ENCODE data around the gene ADGRL3. TPM values are rescaled to one million over a fixed set of nuclear protein-coding genes. Genes with fewer than 3 reads are reported as not detected.

ADGRL3 gene
- total and polyA plus RNA-seq, 4 donors, result 0.39 to 59.9 (median 2.9) TPM

DNA sequence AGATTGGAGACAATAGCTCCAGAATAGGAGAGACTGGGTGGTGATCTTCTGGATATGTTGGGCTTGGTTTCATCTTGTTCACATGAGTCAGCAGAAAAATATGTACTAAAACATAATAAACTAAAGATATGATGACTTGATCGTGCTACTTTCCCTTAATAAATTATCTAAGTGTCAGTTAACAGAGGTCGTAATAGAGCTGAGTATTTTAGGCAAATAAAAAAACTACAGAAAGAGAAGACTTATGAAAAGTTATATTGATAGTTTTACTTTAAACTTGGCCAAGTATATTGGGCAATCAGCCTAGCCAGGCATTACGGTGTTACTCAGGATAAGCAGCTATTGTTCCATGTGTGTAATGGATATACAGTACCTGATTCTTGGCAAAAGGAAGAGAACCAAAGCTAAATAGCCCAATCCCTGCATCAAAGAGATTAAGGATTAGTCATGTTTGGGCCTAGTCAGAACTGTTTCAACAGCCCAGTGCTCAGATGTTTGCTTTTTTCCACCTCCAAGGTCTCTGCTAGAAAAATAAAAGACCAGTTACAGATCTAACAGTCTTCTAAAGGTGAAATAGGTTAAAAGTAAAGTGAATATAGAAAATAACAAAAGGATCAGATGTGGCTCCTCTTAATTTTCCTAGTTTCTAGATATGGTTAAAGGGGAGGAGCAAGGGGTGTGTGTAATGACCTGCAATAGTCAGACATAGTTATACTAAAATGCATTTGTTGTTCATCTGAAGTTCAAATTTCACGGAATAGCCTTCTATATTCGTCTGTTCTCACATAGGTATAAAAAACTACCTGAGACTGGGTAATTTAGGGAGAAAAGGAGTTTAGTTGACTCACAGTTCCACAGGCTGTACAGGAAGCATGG lies 262.6 kb downstream of the ADGRL3 start:
- Histone ChIP-seq H3K4me1 (ENCODE audit: control insufficient read depth in 5 of 5, insufficient read depth in 5 of 5, low read length in 5 of 5) (no peaks in the 10 kb centered on the region), H3K9me3 (ENCODE audit: control insufficient read depth in 4 of 4, insufficient read depth in 3 of 4, low read length in 3 of 4) (peaks cover 0 to 1% (median 0%) of the 10 kb centered on the region in 4 donors), H3K27me3 (ENCODE audit: control insufficient read depth in 3 of 3, insufficient read depth in 3 of 3, low read length in 2 of 3) (no peaks in the 10 kb centered on the region), H3K9ac (ENCODE audit: insufficient read depth in 1 of 2, low read length in 2 of 2) (no peak overlapping the region), H3K27ac (ENCODE audit: low read depth in 1 of 2, low read length in 1 of 2) (no peak overlapping the region), H3K4me3 (no peak overlapping the region), H3K36me3 (ENCODE audit: control insufficient read depth in 4 of 4, insufficient read depth in 4 of 4, low read length in 4 of 4) (no peaks in the 10 kb centered on the region)
- 55 to 63% methylated on average over 5 of the region's 5 CpGs for WGBS, 2 donors
- DNase-seq (no peak), ATAC-seq (ENCODE audit: insufficient read depth, low FRiP score) (no peak)
- TF ChIP-seq, protein P1, sequence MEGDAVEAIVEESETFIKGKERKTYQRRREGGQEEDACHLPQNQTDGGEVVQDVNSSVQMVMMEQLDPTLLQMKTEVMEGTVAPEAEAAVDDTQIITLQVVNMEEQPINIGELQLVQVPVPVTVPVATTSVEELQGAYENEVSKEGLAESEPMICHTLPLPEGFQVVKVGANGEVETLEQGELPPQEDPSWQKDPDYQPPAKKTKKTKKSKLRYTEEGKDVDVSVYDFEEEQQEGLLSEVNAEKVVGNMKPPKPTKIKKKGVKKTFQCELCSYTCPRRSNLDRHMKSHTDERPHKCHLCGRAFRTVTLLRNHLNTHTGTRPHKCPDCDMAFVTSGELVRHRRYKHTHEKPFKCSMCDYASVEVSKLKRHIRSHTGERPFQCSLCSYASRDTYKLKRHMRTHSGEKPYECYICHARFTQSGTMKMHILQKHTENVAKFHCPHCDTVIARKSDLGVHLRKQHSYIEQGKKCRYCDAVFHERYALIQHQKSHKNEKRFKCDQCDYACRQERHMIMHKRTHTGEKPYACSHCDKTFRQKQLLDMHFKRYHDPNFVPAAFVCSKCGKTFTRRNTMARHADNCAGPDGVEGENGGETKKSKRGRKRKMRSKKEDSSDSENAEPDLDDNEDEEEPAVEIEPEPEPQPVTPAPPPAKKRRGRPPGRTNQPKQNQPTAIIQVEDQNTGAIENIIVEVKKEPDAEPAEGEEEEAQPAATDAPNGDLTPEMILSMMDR (IDR thresholded peaks at IDR 0.05; ENCODE audit: control extremely low read depth, extremely low read depth), result no peak

DNA sequence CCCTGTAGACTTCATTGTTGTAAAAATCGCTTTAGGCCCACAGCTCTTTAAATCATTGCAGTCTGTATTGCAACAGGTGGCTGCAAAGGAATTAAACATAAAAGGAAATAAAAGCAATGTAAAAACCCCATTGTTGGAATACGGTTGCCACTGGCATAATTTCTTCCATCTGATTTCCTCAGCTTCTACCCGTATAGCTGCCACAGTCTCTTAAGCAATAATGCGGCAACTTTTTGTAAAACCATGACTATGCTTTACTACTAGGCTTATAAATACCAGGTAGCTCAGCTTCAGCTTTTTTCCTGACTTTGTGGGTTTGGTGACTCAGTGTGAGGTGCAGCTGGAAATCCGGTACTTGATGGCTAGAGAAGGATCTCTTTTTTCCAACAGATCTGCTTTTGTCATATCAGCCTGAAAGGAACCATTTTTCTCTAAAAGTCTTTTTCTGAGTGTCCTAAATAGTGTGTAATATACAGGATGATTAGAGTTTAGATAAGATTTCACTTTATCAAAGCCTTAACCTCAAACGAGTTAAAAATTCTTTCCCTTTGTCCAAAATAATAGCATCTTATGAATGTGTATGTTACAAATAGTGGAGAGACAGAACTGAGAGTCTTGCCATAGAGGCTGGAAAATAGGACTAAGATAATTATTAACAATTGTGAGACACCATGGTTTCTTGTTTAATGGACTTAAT lies 268.0 kb downstream of the ADGRL3 start:
- 55 to 70% methylated on average over 6 of the region's 6 CpGs for WGBS, 2 donors
- no peak for ATAC-seq (ENCODE audit: insufficient read depth, low FRiP score)
- TF ChIP-seq, protein P1 (IDR thresholded peaks at IDR 0.05; ENCODE audit: control extremely low read depth, extremely low read depth), result no peak
- DNase-seq, result no peak
- no peaks in the 10 kb centered on the region for H3K36me3 ChIP-seq (ENCODE audit: control insufficient read depth in 4 of 4, insufficient read depth in 4 of 4, low read length in 4 of 4)
- no peak overlapping the region for H3K4me3 ChIP-seq
- peaks cover 0 to 1% (median 0%) of the 10 kb centered on the region in 4 donors for H3K9me3 ChIP-seq (ENCODE audit: control insufficient read depth in 4 of 4, insufficient read depth in 3 of 4, low read length in 3 of 4)
- H3K27ac ChIP-seq (ENCODE audit: low read depth in 1 of 2, low read length in 1 of 2), result no peak overlapping the region
- H3K4me1 ChIP-seq (ENCODE audit: control insufficient read depth in 5 of 5, insufficient read depth in 5 of 5, low read length in 5 of 5), result peaks cover 0 to 5% (median 0%) of the 10 kb centered on the region in 5 donors
- no peak overlapping the region for H3K9ac ChIP-seq (ENCODE audit: insufficient read depth in 1 of 2, low read length in 2 of 2)
- H3K27me3 ChIP-seq (ENCODE audit: control insufficient read depth in 3 of 3, insufficient read depth in 3 of 3, low read length in 2 of 3), result no peaks in the 10 kb centered on the region

DNA sequence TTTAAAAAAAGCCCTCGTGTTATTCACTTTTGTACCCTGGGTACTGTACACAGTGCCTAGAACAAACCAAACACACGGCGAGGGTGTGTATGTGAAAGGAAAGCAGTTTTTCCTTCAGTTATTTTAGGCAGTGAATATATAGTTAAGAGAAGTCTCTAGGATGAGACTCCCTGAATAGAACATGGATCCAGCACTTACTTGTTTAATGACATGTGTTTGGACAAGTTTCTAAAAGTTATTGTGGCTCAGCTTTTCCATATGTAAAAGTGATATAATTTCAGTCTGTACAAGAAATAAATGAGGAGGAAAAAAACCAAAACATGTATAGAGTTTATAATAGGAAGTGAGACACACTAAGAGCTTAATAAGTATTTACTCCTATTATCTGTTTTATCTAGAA lies 273.2 kb downstream of the ADGRL3 start:
- 74 to 80% methylated on average over 3 of the region's 3 CpGs for WGBS, 2 donors
- peak in 2 of 3 donors; percentile 27 to 29 for DNase-seq
- no peak for ATAC-seq (ENCODE audit: insufficient read depth, low FRiP score)

More for the DNA sequence above, 273.2 kb downstream of the ADGRL3 start:
- TF ChIP-seq, protein P1 (IDR thresholded peaks at IDR 0.05; ENCODE audit: control extremely low read depth, extremely low read depth), result no peak
- Histone ChIP-seq H3K4me1 (ENCODE audit: control insufficient read depth in 5 of 5, insufficient read depth in 5 of 5, low read length in 5 of 5) (peaks cover 0 to 11% (median 0%) of the 10 kb centered on the region in 5 donors), H3K4me3 (no peak overlapping the region), H3K36me3 (ENCODE audit: control insufficient read depth in 4 of 4, insufficient read depth in 4 of 4, low read length in 4 of 4) (no peaks in the 10 kb centered on the region), H3K9ac (ENCODE audit: insufficient read depth in 1 of 2, low read length in 2 of 2) (no peak overlapping the region), H3K9me3 (ENCODE audit: control insufficient read depth in 4 of 4, insufficient read depth in 3 of 4, low read length in 3 of 4) (no peaks in the 10 kb centered on the region), H3K27me3 (ENCODE audit: control insufficient read depth in 3 of 3, insufficient read depth in 3 of 3, low read length in 2 of 3) (no peaks in the 10 kb centered on the region), H3K27ac (ENCODE audit: low read depth in 1 of 2, low read length in 1 of 2) (no peak overlapping the region)
